NCI-H2107 (cell line): Measurements from ENCODE around the gene MAGEB6.
"Not testable (repeated sequence)": the region's sequence is repeated elsewhere in the genome, so short reads cannot be mapped to it uniquely, and the experiment has no call there.

ENCODE experiments used
- DNase-seq: peaks from one replicate; lab custom pipeline; 2025; lab: John Stamatoyannopoulos, UW

Gene MAGEB6, protein sequence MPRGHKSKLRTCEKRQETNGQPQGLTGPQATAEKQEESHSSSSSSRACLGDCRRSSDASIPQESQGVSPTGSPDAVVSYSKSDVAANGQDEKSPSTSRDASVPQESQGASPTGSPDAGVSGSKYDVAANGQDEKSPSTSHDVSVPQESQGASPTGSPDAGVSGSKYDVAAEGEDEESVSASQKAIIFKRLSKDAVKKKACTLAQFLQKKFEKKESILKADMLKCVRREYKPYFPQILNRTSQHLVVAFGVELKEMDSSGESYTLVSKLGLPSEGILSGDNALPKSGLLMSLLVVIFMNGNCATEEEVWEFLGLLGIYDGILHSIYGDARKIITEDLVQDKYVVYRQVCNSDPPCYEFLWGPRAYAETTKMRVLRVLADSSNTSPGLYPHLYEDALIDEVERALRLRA

DNA sequence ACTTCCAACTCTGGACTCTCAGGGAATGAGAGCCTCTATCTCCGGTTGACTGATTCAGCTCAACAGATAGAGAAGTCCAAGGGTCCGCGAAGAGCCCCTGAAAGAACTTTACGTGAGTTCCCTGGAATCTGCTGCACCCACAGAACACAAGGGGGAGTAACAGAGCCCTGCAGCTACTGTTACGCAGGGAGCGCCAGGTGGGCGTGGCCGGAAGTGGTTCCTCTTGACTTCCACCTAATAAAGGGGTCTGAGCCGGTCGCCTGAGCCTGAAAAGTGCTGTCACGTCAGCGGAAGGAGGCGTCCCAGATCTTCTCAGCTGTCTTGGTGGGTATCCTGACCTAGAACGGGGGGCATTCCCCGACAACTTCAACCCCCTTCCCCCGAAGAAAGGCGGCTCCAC, at the start of gene MAGEB6:
Gene MAGEB6, plus strand, starts transcription at position 237 of the 400 bp plus-strand sequence. CDS start 1,407 bp downstream, outside the sequence.
- DNase-seq: no peak

DNA sequence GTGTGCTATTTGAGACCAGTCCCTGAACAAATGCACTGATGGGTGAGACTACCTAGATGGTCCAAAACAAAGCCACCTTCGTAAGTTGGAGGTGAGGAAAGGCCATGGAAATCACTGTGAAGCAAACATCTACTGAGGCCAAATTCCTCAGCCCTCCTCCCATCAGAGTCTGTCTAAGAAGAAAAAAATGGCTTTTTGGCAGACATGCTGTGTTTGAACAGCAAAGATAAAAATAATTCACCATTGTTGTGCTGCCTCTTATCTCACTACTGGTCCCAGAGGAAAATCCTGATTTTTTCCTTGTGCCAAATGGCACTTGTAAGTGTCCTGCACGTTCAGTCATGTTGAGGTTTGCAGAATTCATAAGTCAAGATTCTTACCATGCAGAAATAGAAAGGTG, 46.2 kb upstream of the MAGEB6 start:
- DNase-seq: no peak

DNA sequence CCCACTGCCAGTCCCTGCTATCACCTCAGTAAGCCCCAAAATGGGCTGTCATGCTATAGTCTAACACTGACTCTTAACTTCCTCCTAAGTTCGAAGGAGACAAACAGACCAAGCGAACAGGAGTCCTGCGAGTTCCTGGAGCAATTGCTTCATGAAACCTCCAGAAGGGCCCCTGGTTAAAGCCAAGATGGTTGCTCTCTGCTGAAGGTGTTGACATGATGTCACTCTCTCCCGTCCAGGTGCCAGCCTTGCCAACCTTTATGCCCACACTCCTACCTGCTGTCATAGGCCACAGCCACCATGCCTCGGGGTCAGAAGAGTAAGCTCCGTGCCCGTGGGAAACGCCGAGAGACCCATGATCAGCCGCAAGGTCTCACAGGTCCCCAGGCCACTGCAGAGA, 31.9 kb upstream of the MAGEB6 start, which contains the start of gene MAGEB6B:
Gene MAGEB6B, plus strand, starts transcription at position 301 of the 400 bp plus-strand sequence. Its CDS starts 0 bp downstream, at position 301.
- no peak for DNase-seq

DNA sequence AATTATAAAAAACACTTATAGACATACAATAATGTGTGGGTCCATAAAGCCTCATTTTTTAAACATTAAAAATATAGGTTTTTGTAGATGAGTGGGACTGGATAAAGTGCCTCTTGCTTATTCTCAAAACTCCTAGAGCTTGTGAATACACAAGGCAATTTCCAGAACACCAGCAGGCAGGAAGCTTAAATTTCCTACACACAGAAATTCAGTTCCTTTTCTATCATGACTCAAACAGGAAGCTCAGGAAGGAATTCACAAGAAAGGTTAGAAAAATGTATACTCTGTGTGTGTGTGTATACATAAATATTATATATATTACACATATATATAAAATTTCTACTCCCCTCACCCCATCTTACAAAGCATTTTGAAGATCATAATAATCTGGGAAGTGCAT, 11.3 kb downstream of the MAGEB6 start:
- no peak for DNase-seq

DNA sequence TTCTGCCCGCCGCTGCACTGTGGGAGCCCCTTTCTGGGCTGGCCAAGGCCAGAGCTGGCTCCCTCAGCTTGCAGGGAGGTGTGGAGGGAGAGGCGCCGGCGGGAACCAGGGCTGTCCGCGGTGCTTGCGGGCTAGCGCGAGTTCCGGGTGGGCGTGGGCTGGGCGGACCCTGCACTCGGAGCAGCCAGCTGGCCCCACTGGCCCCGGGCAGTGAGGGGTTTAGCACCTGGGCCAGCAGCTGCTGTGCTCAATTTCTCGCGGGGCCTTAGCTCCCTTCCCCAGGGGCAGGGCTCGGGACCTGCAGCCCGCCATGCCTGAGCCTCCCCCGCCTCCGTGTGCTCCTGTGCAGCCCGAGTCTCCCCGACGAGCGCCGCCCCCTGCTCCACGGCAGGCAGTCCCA, 12.5 kb downstream of the MAGEB6 start:
- not testable (repeated sequence) for DNase-seq

DNA sequence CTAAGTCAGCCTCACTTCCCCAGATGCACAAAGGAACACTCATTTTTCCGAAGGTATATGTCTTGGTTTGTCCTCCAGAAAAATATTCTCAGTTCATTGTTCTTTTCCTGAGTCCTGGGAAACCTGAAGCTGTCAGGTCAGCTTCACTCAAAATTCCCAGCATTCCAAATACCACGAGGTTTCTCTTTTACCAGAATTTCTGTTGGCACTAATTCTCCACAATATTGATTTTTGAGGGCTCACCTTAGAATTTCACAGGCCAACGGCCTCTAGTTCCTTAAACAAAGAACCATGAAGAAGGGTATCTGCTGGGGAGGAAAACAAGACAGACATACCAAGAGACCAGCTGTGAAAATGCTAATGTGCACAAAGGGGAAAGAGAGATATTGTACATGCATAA, 15.8 kb downstream of the MAGEB6 start:
- DNase-seq: no peak

DNA sequence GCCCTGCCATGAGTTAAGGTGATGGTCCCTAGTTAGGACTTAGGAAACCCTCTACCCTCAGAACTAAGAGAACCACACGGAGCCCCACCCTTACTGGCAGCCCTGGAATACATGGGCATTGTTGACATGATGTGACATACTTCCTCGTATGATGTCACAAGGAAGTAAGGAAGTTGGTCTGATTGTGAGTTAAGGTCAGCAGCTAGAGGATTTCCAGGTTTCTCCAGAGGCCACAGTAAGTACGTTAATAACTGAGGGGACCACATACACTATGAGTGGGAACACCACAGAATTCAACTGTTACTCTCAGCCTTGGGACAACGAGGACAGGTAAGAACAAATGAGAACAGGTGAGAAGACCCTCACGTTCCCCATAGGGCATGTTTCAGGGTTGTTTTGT, 23.6 kb downstream of the MAGEB6 start, which contains the start of gene MAGEB5:
Gene MAGEB5, plus strand, starts transcription at position 301 of the 400 bp plus-strand sequence. CDS start 1,133 bp downstream, outside the sequence.
- DNase-seq: no peak

DNA sequence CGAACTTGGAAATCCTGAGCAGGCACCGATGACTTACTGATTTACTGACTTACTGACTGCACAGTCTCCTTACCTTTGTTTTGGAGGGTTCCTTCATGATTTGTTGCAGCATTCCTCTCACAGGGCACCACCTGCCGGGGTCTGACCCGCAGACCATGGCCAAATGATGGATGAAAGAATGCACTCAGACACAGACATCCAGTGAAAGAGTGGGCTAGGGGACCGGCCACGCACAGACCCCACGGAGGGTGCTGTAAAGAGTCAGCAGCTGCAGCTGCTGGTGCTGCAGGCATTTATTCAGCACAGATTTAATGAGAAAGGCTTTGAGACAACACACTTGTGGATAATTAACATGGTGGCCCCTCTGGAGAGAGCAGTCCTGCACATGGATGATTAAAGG, 27.1 kb downstream of the MAGEB6 start:
- DNase-seq: no peak

DNA sequence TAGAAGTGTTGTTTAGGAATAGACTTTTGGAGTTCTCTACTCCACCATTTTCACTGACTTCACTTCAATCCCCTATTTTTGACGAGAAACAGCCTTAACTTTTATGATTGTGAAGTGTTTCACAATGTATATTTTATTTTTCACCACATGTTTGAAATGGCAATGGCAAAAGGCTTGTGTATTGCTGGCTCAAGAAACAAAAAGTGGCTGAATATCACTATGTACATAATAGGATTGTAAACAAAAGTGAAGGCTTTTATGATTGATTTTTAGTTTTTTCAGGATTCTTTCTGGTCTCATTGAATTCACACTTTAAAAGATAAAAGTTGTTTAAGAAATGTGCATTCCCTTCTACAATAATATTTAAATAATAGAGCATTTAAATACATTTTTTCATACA, 41.9 kb downstream of the MAGEB6 start:
- no peak for DNase-seq
